Measurements from ENCODE around the gene KDM5B. TPM values are rescaled to one million over a fixed set of nuclear protein-coding genes. Genes with fewer than 3 reads are reported as not detected.

Gene KDM5B
- polyA plus RNA-seq, 1 donor from 2014 or later = 88.4 TPM

DNA sequence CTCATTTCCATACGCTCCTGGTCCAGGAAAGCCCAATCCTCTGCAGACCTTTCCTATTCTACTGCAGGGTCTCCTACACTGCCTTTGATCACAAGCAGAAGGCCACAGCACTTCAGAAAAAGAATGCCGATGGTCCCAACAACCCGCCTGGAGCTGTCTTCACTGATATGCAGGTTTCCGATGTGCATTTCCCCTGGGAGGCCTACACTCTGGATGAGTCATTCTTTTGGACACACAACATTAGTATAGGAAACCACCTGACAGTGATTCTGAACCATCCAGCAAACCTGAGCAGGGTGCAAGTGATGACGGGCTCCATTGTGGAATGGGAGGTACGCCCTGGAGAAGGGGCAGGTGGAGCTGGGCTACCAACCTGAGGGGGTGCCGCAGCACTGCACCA is 17.5 kb upstream of the KDM5B start:
- Histone ChIP-seq H3K36me3 (ENCODE audit: insufficient read depth, low read length) (no peaks in the 10 kb centered on the region), H3F3A (ENCODE audit: insufficient read depth, low read length, poor library complexity, severe bottlenecking) (no peaks in the 10 kb centered on the region), H3K9me2 (ENCODE audit: insufficient read depth, low read length) (no peaks in the 10 kb centered on the region), H4K20me1 (ENCODE audit: insufficient read depth) (no peaks in the 10 kb centered on the region), H3K27me3 (ENCODE audit: insufficient read depth, low read depth, low read length) (no peaks in the 10 kb centered on the region), H3K4me2 (ENCODE audit: low read length) (no peak overlapping the region), H3K9ac (ENCODE audit: low read length) (no peak overlapping the region), H3K27ac (ENCODE audit: low read length) (no peak overlapping the region), H3K9me3 (ENCODE audit: low read length) (no peaks in the 10 kb centered on the region), H3K79me2 (replicated peaks; ENCODE audit: insufficient read depth, low read length) (no peaks in the 10 kb centered on the region), H3K4me3 (ENCODE audit: low read length) (no peak overlapping the region), H2AFZ (ENCODE audit: low read depth, low read length) (no peak overlapping the region)
- TF ChIP-seq SMC3 (conservative IDR thresholded peaks at IDR 0.05; ENCODE audit: poor library complexity) (no peak), EZH2 (IDR thresholded peaks at IDR 0.05; ENCODE audit: borderline replicate concordance, insufficient read depth, low read length, poor library complexity, severe bottlenecking) (no peak), TAF1 (IDR thresholded peaks at IDR 0.05; ENCODE audit: low read depth) (no peak), POLR2AphosphoS5 (IDR thresholded peaks at IDR 0.05) (no peak), MXI1 (conservative IDR thresholded peaks at IDR 0.05; ENCODE audit: poor library complexity, severe bottlenecking) (no peak), EP300 (conservative IDR thresholded peaks at IDR 0.05; ENCODE audit: poor library complexity, severe bottlenecking) (no peak), RAD21 (conservative IDR thresholded peaks at IDR 0.05) (no peak)
- TF ChIP-seq, protein P1, sequence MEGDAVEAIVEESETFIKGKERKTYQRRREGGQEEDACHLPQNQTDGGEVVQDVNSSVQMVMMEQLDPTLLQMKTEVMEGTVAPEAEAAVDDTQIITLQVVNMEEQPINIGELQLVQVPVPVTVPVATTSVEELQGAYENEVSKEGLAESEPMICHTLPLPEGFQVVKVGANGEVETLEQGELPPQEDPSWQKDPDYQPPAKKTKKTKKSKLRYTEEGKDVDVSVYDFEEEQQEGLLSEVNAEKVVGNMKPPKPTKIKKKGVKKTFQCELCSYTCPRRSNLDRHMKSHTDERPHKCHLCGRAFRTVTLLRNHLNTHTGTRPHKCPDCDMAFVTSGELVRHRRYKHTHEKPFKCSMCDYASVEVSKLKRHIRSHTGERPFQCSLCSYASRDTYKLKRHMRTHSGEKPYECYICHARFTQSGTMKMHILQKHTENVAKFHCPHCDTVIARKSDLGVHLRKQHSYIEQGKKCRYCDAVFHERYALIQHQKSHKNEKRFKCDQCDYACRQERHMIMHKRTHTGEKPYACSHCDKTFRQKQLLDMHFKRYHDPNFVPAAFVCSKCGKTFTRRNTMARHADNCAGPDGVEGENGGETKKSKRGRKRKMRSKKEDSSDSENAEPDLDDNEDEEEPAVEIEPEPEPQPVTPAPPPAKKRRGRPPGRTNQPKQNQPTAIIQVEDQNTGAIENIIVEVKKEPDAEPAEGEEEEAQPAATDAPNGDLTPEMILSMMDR (IDR thresholded peaks at IDR 0.05; ENCODE audit: poor library complexity, severe bottlenecking) = no peak
- TF ChIP-seq, protein P2, sequence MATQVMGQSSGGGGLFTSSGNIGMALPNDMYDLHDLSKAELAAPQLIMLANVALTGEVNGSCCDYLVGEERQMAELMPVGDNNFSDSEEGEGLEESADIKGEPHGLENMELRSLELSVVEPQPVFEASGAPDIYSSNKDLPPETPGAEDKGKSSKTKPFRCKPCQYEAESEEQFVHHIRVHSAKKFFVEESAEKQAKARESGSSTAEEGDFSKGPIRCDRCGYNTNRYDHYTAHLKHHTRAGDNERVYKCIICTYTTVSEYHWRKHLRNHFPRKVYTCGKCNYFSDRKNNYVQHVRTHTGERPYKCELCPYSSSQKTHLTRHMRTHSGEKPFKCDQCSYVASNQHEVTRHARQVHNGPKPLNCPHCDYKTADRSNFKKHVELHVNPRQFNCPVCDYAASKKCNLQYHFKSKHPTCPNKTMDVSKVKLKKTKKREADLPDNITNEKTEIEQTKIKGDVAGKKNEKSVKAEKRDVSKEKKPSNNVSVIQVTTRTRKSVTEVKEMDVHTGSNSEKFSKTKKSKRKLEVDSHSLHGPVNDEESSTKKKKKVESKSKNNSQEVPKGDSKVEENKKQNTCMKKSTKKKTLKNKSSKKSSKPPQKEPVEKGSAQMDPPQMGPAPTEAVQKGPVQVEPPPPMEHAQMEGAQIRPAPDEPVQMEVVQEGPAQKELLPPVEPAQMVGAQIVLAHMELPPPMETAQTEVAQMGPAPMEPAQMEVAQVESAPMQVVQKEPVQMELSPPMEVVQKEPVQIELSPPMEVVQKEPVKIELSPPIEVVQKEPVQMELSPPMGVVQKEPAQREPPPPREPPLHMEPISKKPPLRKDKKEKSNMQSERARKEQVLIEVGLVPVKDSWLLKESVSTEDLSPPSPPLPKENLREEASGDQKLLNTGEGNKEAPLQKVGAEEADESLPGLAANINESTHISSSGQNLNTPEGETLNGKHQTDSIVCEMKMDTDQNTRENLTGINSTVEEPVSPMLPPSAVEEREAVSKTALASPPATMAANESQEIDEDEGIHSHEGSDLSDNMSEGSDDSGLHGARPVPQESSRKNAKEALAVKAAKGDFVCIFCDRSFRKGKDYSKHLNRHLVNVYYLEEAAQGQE (IDR thresholded peaks at IDR 0.05; ENCODE audit: borderline replicate concordance) = no peak

DNA sequence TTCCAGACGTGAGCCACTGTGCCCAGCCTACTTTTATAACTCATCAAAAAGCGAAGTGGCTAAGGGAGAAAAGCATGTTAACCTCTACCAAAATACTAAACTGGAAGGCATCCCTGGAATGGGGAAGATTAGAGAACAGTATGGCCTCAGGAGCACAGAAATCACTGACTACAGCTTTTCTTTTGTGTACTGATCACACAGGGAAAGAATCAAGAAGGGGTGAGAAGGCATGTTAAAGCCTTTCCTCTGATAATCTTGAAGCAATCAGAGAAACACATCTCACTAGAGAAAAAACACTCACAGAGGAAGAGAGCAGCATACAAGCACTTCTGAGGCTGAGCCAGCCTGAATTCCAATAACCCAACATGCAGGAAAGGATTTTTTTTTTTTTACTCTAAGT is 13.2 kb upstream of the KDM5B start:
- Histone ChIP-seq H3K36me3 (ENCODE audit: insufficient read depth, low read length) (no peaks in the 10 kb centered on the region), H3K4me2 (ENCODE audit: low read length) (no peak overlapping the region), H3K27me3 (ENCODE audit: insufficient read depth, low read depth, low read length) (no peaks in the 10 kb centered on the region), H3K4me3 (ENCODE audit: low read length) (no peak overlapping the region), H2AFZ (ENCODE audit: low read depth, low read length) (no peak overlapping the region), H3K9me3 (ENCODE audit: low read length) (no peaks in the 10 kb centered on the region), H3K9me2 (ENCODE audit: insufficient read depth, low read length) (no peaks in the 10 kb centered on the region), H3K79me2 (replicated peaks; ENCODE audit: insufficient read depth, low read length) (no peaks in the 10 kb centered on the region), H4K20me1 (ENCODE audit: insufficient read depth) (no peaks in the 10 kb centered on the region), H3K9ac (ENCODE audit: low read length) (no peak overlapping the region), H3K27ac (ENCODE audit: low read length) (no peak overlapping the region), H3F3A (ENCODE audit: insufficient read depth, low read length, poor library complexity, severe bottlenecking) (no peaks in the 10 kb centered on the region)
- TF ChIP-seq SMC3 (conservative IDR thresholded peaks at IDR 0.05; ENCODE audit: poor library complexity) (no peak), MXI1 (conservative IDR thresholded peaks at IDR 0.05; ENCODE audit: poor library complexity, severe bottlenecking) (no peak), POLR2AphosphoS5 (IDR thresholded peaks at IDR 0.05) (no peak), TAF1 (IDR thresholded peaks at IDR 0.05; ENCODE audit: low read depth) (no peak), EP300 (conservative IDR thresholded peaks at IDR 0.05; ENCODE audit: poor library complexity, severe bottlenecking) (no peak), EZH2 (IDR thresholded peaks at IDR 0.05; ENCODE audit: borderline replicate concordance, insufficient read depth, low read length, poor library complexity, severe bottlenecking) (no peak), RAD21 (conservative IDR thresholded peaks at IDR 0.05) (no peak)
- TF ChIP-seq, protein P2 (IDR thresholded peaks at IDR 0.05; ENCODE audit: borderline replicate concordance) = no peak
- TF ChIP-seq, protein P1 (IDR thresholded peaks at IDR 0.05; ENCODE audit: poor library complexity, severe bottlenecking) = no peak

All from neural cell (in vitro differentiated cells).